Endothelial cell of umbilical vein (primary cell): ENCODE data around the gene NDFIP1. TPM values are rescaled to one million over a fixed set of nuclear protein-coding genes. Genes with fewer than 3 reads are reported as not detected.
A peak's percentile ranks its signal among the peaks of the same experiment; 100 is the strongest.

Source experiments
- BruUV-seq: library from RNA; stranded (reverse); fragments of 400-500 nt; replicated peaks from 2 replicates; lab custom pipeline; 2021; lab: Mats Ljungman, UMichigan
- CTCF ChIA-PET: fragments of 300-600, 350-600 bp; sonication (Branson Sonifier 250); formaldehyde crosslinking; loops from one replicate; lab custom pipeline; 2021; ENCODE audit warnings: antibody characterized with exemption, inconsistent platforms; lab: Charles Lee
- POLR2A ChIA-PET: fragments of 300-600, 350-600 bp; sonication (Branson Sonifier 250); formaldehyde crosslinking; loops from one replicate; lab custom pipeline; 2021; ENCODE audit warnings: antibody characterized with exemption, inconsistent platforms; lab: Charles Lee
- DNase-seq: peaks from one replicate; pipeline ENCODE4 v3.0.0-alpha.2; 2011; ENCODE audit warnings: low read depth, low spot score
- FAIRE-seq: peaks from 2 replicates; lab custom pipeline; 2011; peaks lifted over from hg19 to GRCh38; lab: Jason Lieb, UNC
- H2AFZ ChIP-seq: 2 replicates; pipeline ENCODE4 v1.6.0; 2012; ENCODE audit warnings: low read depth, low read length, control low read depth, inconsistent platforms
- H3K27ac ChIP-seq: 2 replicates; pipeline ENCODE4 v1.5.1; 2011; ENCODE audit warnings: low read depth, mild to moderate bottlenecking, control low read depth, low read length, moderate library complexity; ENCODE audit not compliant: insufficient read depth
- H3K27me3 ChIP-seq, 2 experiments: 2 replicates each; pipeline versions ENCODE4 v1.6.0 to v1.6.1; 2011; ENCODE audit warnings: low read length in 2 of 2, mixed read lengths in 1 of 2; ENCODE audit not compliant: control insufficient read depth in 2 of 2, insufficient read depth in 2 of 2
- H3K36me3 ChIP-seq, 2 experiments: 2 replicates in 1 of 2; 3 replicates in 1 of 2; pipeline ENCODE4 v1.5.1; 2011; ENCODE audit warnings: low read length in 2 of 2, mild to moderate bottlenecking in 1 of 2, moderate library complexity in 1 of 2; ENCODE audit not compliant: control insufficient read depth in 2 of 2, insufficient read depth in 2 of 2; ENCODE audit errors: extremely low read depth in 1 of 2
- H3K4me1 ChIP-seq: 3 replicates; pipeline ENCODE4 v1.5.1; 2011; ENCODE audit warnings: mild to moderate bottlenecking, low read length; ENCODE audit not compliant: control insufficient read depth, insufficient read depth; ENCODE audit errors: extremely low read depth
- H3K4me2 ChIP-seq: 2 replicates; pipeline ENCODE4 v1.6.1; 2011; ENCODE audit warnings: low read length, control low read depth, mixed read lengths; ENCODE audit not compliant: insufficient read depth
- H3K4me3 ChIP-seq, 3 experiments: fragments of 200-600 bp in 1 of 3; sonication (generic), shearing (Covaris generic) in 1 of 3; replicated peaks in 1 of 3; 2 replicates each; pipeline ENCODE4 v1.5.1; 2011 to 2016; ENCODE audit warnings: control low read depth in 3 of 3, low read length in 3 of 3, mild to moderate bottlenecking in 2 of 3, inconsistent platforms in 1 of 3, low read depth in 1 of 3, moderate library complexity in 1 of 3; ENCODE audit not compliant: insufficient read depth in 1 of 3
- H3K79me2 ChIP-seq: 2 replicates; pipeline ENCODE4 v1.6.0; 2012; ENCODE audit warnings: low read length, inconsistent platforms; ENCODE audit not compliant: control insufficient read depth, insufficient read depth
- H3K9ac ChIP-seq: replicated peaks from 2 replicates; pipeline ENCODE3; 2011; ENCODE audit warnings: low read length, control low read depth; ENCODE audit not compliant: insufficient read depth; ENCODE audit errors: extremely low read depth
- H3K9me1 ChIP-seq: replicated peaks from 3 replicates; pipeline ENCODE4 v1.6.0; 2011; ENCODE audit warnings: mild to moderate bottlenecking, low read length; ENCODE audit not compliant: control insufficient read depth, insufficient read depth; ENCODE audit errors: extremely low read depth
- H3K9me3 ChIP-seq: replicated peaks from 2 replicates; pipeline ENCODE4 v1.5.1; 2012; ENCODE audit warnings: low read length, inconsistent platforms; ENCODE audit not compliant: control insufficient read depth, insufficient read depth
- H4K20me1 ChIP-seq: replicated peaks from 2 replicates; pipeline ENCODE3; 2011; ENCODE audit warnings: mild to moderate bottlenecking, low read length; ENCODE audit not compliant: control insufficient read depth, insufficient read depth; ENCODE audit errors: extremely low read depth
- EZH2 ChIP-seq: IDR thresholded peaks from 2 replicates; pipeline ENCODE4 v1.6.1; 2012; ENCODE audit warnings: borderline replicate concordance, low read depth, mild to moderate bottlenecking, moderate library complexity, low read length, inconsistent platforms; ENCODE audit not compliant: severe bottlenecking
- FOS ChIP-seq: IDR thresholded peaks from 2 replicates; pipeline ENCODE4 v1.6.1; 2011; ENCODE audit warnings: mild to moderate bottlenecking, low read length, moderate library complexity, borderline replicate concordance; ENCODE audit not compliant: insufficient read depth
- GATA2 ChIP-seq: IDR thresholded peaks from 2 replicates; pipeline ENCODE4 v1.7.0; 2011; ENCODE audit warnings: low read depth, mild to moderate bottlenecking, moderate library complexity, mixed read lengths, low read length; ENCODE audit not compliant: insufficient read length, insufficient read depth
- JUN ChIP-seq: IDR thresholded peaks from 2 replicates; pipeline ENCODE4 v1.6.1; 2011; ENCODE audit warnings: borderline replicate concordance, low read depth; ENCODE audit not compliant: insufficient read length, insufficient read depth
- MYC ChIP-seq: IDR thresholded peaks from one replicate; pipeline ENCODE4 v1.6.1; 2011; ENCODE audit warnings: mild to moderate bottlenecking, low read depth, low read length
- POLR2A ChIP-seq: IDR thresholded peaks from 2 replicates; pipeline ENCODE4 v1.6.1; 2012; ENCODE audit warnings: low read depth, mild to moderate bottlenecking, control low read depth, low read length
- POLR2AphosphoS5 ChIP-seq: IDR thresholded peaks from 2 replicates; pipeline ENCODE4 v1.6.1; 2012; ENCODE audit warnings: low read depth, mild to moderate bottlenecking, control low read depth, low read length, moderate library complexity; ENCODE audit not compliant: insufficient read depth
- dilution Hi-C: fragments of 300-500 bp; cut with MboI; formaldehyde crosslinking; loops from one replicate; pipeline ENCODE4 v1.15.0; 2019; ENCODE audit warnings: low sequenced_read_pairs; ENCODE audit not compliant: extremely low pct_ligation_motif_present
- intact Hi-C: fragments of 100-400 bp; cut with micrococcal nuclease; formaldehyde crosslinking; loops from one replicate; pipeline ENCODE4 v1.10.0; 2022
- polyA plus RNA-seq, 4 experiments: library from polyadenylated mRNA; depleted of rRNA in 3 of 4; stranded (reverse) in 3 of 4; unstranded in 1 of 4; fragments of >200 nt; gene quantifications; 2 replicates each; pipeline versions ENCODE4 v1.2.1 to v1.2.3, GENCODE V29; 2011 to 2012; ENCODE audit warnings: missing spikeins in 1 of 4
- total RNA-seq: library from RNA; stranded (reverse); gene quantifications from 2 replicates; pipeline ENCODE4 v1.2.3, GENCODE V29; 2021
- TF ChIP-seq, protein P1 (sequence below), 2 donors: IDR thresholded peaks; 1 replicate in 1 of 2; 2 replicates in 1 of 2; pipeline ENCODE4 v1.5.1; 2011; ENCODE audit warnings: low read length in 2 of 2, mild to moderate bottlenecking in 2 of 2, moderate library complexity in 2 of 2, control low read depth in 1 of 2, inconsistent platforms in 1 of 2, low read depth in 1 of 2; ENCODE audit not compliant: insufficient read depth in 1 of 2; ENCODE audit errors: extremely low read depth in 1 of 2
- TF ChIP-seq, protein P2 (sequence below): IDR thresholded peaks from 2 replicates; pipeline ENCODE4 v1.6.1; 2011; ENCODE audit not compliant: insufficient read depth, insufficient read length

The NDFIP1 gene
- total and polyA plus RNA-seq, 2 donors (not counting 3 experiments of a cell fraction or from before 2014, with no cell fraction given): 12.3 to 42.6 TPM

DNA sequence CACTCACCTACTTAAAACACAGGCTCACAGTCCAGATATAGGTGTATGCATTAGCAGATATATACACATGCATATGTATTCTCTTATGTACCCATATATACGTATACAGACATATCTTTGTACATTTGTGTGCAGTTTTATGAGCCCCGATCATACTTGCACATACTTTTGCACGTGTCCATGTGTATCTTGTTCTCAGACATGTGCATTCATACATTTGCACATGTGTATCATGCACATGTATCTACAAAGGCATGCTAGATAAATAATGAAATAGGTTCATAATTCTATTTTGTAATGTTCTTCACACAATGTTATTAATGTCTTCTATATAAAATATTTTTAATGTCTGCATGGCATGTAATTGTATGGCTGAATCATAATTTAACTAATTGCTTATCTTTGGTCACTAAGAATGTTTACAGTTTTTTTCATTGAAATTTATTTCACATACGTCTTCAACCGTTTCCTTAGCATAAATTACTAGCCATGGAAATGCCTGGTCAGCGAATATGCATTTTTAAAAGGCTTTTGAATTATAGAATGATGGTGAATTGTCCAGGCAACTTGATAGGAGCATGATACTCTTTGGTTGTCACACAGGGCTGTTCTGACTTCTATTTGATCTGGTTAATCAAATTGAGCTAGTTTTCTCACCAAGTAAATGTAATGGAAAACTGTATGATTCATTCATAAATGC, 2.6 kb downstream of the NDFIP1 start:
- Histone ChIP-seq H3K36me3 (no peaks in the 10 kb centered on the region), H3K4me1 (peaks cover 18% of the 10 kb centered on the region), H3K9me3 (no peaks in the 10 kb centered on the region), H2AFZ (no peak overlapping the region), H3K27ac (no peak overlapping the region), H3K4me3 (no peak overlapping the region), H4K20me1 (peaks cover 4% of the 10 kb centered on the region), H3K27me3 (no peaks in the 10 kb centered on the region), H3K9me1 (no peaks in the 10 kb centered on the region), H3K79me2 (peaks cover 71% of the 10 kb centered on the region), H3K4me2 (peak overlapping the region; percentile 4), H3K9ac (no peak overlapping the region)
- BruUV-seq: no TSS peak
- no peak for FAIRE-seq
- POLR2A ChIA-PET: no interaction called here
- CTCF ChIA-PET: interaction anchor here (1.0 to 5.5 kb wide), 5 partner anchors 9 to 111 kb away, joined by 4 to 53 read pairs (median 7); partner anchors contain the start of gene GNPDA1
- TF ChIP-seq MYC (no peak), POLR2AphosphoS5 (no peak), GATA2 (no peak), JUN (no peak), POLR2A (no peak), EZH2 (no peak), FOS (no peak)
- TF ChIP-seq, protein P1, sequence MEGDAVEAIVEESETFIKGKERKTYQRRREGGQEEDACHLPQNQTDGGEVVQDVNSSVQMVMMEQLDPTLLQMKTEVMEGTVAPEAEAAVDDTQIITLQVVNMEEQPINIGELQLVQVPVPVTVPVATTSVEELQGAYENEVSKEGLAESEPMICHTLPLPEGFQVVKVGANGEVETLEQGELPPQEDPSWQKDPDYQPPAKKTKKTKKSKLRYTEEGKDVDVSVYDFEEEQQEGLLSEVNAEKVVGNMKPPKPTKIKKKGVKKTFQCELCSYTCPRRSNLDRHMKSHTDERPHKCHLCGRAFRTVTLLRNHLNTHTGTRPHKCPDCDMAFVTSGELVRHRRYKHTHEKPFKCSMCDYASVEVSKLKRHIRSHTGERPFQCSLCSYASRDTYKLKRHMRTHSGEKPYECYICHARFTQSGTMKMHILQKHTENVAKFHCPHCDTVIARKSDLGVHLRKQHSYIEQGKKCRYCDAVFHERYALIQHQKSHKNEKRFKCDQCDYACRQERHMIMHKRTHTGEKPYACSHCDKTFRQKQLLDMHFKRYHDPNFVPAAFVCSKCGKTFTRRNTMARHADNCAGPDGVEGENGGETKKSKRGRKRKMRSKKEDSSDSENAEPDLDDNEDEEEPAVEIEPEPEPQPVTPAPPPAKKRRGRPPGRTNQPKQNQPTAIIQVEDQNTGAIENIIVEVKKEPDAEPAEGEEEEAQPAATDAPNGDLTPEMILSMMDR (IDR thresholded peaks at IDR 0.05; ENCODE audit: extremely low read depth in 1 of 2, insufficient read depth in 1 of 2, low read depth in 1 of 2, low read length in 2 of 2): no peak
- TF ChIP-seq, protein P2, sequence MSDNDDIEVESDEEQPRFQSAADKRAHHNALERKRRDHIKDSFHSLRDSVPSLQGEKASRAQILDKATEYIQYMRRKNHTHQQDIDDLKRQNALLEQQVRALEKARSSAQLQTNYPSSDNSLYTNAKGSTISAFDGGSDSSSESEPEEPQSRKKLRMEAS: no peak
- intact Hi-C loops (no loop called here), dilution Hi-C loops (no loop called here)
- DNase-seq: no peak
